ENCODE measurements around the gene RGL3. TPM values are rescaled to one million over a fixed set of nuclear protein-coding genes. Genes with fewer than 3 reads are reported as not detected.

Gene RGL3
- total RNA-seq, 1 experiment from 2014 or later: 22.6 TPM

GRCh38 chr19:11387162-11388034 lies 31.7 kb downstream of the RGL3 start:
- Histone ChIP-seq H3K9me3 (ENCODE audit: control insufficient read depth, insufficient read depth, low read depth, low read length) (no peaks in the 10 kb centered on the region), H3K27me3 (ENCODE audit: control insufficient read depth, insufficient read depth, low read length) (no peaks in the 10 kb centered on the region), H3K4me1 (ENCODE audit: control insufficient read depth, insufficient read depth, low read length) (peaks cover 3% of the 10 kb centered on the region; the same call in 1 of the 2 replicates), H3K27ac (ENCODE audit: low read length) (no peak overlapping the region), H3K4me3 (ENCODE audit: low read depth in 2 of 2, low read length in 2 of 2) (no peak overlapping the region), H3K36me3 (ENCODE audit: control insufficient read depth, insufficient read depth, low read length) (no peaks in the 10 kb centered on the region; the same call in 1 of the 2 replicates)
- no TSS peak for BruUV-seq (replicated peaks)
- no peak for TF ChIP-seq REST (IDR thresholded peaks at IDR 0.05; ENCODE audit: insufficient read depth in 1 of 2, low read depth in 2 of 2, low read length in 1 of 2)
- TF ChIP-seq CTCF (IDR thresholded peaks at IDR 0.05): no peak
- no peak for TF ChIP-seq POLR2AphosphoS5 (IDR thresholded peaks at IDR 0.05; ENCODE audit: low read depth, low read length)
- TF ChIP-seq SIN3A (IDR thresholded peaks at IDR 0.05; ENCODE audit: borderline replicate concordance, insufficient read depth, low read depth, low read length): no peak
- no peak for TF ChIP-seq TCF7L2 (IDR thresholded peaks at IDR 0.05; ENCODE audit: low read depth, low read length)
- ChIA-PET POLR2A (no interaction called here), CTCF (no interaction called here)
- no peak for DNase-seq (ENCODE audit: low read depth, low spot score)
- no peak for ATAC-seq
- intact Hi-C loops (cut with micrococcal nuclease; ENCODE audit: unreplicated experiment): no loop called here
- in situ Hi-C loops (cut with HindIII; ENCODE audit: low pct_unique_long_range_greater_than_20kb, low sequenced_read_pairs): no loop called here

- DNase-seq (ENCODE audit: low read depth, low spot score) (no peak), ATAC-seq (no peak)
- H3K27me3 ChIP-seq (ENCODE audit: control insufficient read depth, insufficient read depth, low read length): no peaks in the 10 kb centered on the region
- H3K4me1 ChIP-seq (ENCODE audit: control insufficient read depth, insufficient read depth, low read length): peaks cover 9% of the 10 kb centered on the region
- POLR2A ChIA-PET: no interaction called here
- no peak overlapping the region for H3K27ac ChIP-seq (ENCODE audit: low read length)
- H3K36me3 ChIP-seq (ENCODE audit: control insufficient read depth, insufficient read depth, low read length): no peaks in the 10 kb centered on the region; the same call in 1 of the 2 replicates
- BruUV-seq (replicated peaks): no TSS peak
- no peak for TF ChIP-seq SIN3A (IDR thresholded peaks at IDR 0.05; ENCODE audit: borderline replicate concordance, insufficient read depth, low read depth, low read length)
- no peak for TF ChIP-seq POLR2AphosphoS5 (IDR thresholded peaks at IDR 0.05; ENCODE audit: low read depth, low read length)
- TF ChIP-seq REST (IDR thresholded peaks at IDR 0.05; ENCODE audit: insufficient read depth in 1 of 2, low read depth in 2 of 2, low read length in 1 of 2): no peak
- TF ChIP-seq TCF7L2 (IDR thresholded peaks at IDR 0.05; ENCODE audit: low read depth, low read length): no peak
- no peak for TF ChIP-seq CTCF (IDR thresholded peaks at IDR 0.05)
- H3K4me3 ChIP-seq (ENCODE audit: low read depth in 2 of 2, low read length in 2 of 2): no peak overlapping the region
- in situ Hi-C loops (cut with HindIII; ENCODE audit: low pct_unique_long_range_greater_than_20kb, low sequenced_read_pairs) (no loop called here), intact Hi-C loops (cut with micrococcal nuclease; ENCODE audit: unreplicated experiment) (no loop called here)
- CTCF ChIA-PET: interaction anchor here (0.6 to 0.9 kb wide), 2 partner anchors 21 to 91 kb away, joined by 3 to 8 read pairs; no protein-coding TSS in a partner anchor
- H3K9me3 ChIP-seq (ENCODE audit: control insufficient read depth, insufficient read depth, low read depth, low read length): no peaks in the 10 kb centered on the region
Observed at GRCh38 chr19:11384778-11385129, 34.4 kb downstream of the RGL3 start.
